HG02610 (cell line): ENCODE measurements around the gene HRG.
"Not testable (repeated sequence)": the region's sequence is repeated elsewhere in the genome, so short reads cannot be mapped to it uniquely, and the experiment has no call there.

ENCODE experiments used
- ATAC-seq: cut with Tn5 transposase; IDR thresholded peaks from one replicate; pipeline ENCODE4 v1.9.1; 2021; ENCODE audit warnings: mild to moderate bottlenecking, moderate library complexity; ENCODE audit not compliant: unreplicated experiment

The HRG gene, protein sequence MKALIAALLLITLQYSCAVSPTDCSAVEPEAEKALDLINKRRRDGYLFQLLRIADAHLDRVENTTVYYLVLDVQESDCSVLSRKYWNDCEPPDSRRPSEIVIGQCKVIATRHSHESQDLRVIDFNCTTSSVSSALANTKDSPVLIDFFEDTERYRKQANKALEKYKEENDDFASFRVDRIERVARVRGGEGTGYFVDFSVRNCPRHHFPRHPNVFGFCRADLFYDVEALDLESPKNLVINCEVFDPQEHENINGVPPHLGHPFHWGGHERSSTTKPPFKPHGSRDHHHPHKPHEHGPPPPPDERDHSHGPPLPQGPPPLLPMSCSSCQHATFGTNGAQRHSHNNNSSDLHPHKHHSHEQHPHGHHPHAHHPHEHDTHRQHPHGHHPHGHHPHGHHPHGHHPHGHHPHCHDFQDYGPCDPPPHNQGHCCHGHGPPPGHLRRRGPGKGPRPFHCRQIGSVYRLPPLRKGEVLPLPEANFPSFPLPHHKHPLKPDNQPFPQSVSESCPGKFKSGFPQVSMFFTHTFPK

DNA sequence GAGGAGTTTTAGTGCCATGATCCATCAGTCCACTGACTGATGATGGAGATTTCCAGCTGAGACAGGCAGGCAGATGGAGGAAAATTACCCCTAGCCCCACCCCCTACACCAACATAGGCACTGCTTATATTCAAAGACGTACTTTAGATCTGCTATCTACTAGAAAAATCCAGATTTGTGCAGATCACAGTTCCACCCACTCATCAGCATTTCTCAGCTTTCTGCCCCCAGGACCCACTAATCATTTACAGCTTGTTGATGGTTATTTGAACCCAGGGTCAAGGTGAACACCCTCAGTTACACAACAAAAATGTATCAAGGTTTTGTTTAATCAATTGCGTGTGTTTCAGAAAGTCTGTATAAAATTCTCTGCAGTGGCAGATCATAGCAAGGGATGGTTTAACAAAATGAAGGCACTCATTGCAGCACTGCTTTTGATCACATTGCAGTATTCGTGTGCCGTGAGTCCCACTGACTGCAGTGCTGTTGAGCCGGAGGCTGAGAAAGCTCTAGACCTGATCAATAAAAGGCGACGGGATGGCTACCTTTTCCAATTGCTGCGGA, at the start of gene HRG:
TSS of gene HRG (plus strand) at position 390 of the 564 bp plus-strand sequence. CDS start at position 408, 18 bp downstream.
- ATAC-seq = no peak

DNA sequence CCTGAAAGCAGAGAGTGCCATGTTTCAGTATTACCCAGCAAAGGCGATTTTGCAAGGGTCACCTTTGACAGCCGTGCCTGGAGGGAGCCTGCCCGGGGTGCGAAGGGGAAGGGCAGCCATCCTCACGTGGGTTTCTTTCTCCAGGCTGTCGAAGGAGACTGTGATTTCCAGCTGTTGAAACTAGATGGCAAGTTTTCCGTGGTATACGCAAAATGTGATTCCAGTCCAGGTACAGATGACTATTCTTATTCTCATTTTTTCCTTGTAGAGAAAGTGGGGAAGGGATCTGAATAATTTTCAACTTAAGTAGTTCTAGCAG, 49.6 kb upstream of the HRG start:
- ATAC-seq = no peak

DNA sequence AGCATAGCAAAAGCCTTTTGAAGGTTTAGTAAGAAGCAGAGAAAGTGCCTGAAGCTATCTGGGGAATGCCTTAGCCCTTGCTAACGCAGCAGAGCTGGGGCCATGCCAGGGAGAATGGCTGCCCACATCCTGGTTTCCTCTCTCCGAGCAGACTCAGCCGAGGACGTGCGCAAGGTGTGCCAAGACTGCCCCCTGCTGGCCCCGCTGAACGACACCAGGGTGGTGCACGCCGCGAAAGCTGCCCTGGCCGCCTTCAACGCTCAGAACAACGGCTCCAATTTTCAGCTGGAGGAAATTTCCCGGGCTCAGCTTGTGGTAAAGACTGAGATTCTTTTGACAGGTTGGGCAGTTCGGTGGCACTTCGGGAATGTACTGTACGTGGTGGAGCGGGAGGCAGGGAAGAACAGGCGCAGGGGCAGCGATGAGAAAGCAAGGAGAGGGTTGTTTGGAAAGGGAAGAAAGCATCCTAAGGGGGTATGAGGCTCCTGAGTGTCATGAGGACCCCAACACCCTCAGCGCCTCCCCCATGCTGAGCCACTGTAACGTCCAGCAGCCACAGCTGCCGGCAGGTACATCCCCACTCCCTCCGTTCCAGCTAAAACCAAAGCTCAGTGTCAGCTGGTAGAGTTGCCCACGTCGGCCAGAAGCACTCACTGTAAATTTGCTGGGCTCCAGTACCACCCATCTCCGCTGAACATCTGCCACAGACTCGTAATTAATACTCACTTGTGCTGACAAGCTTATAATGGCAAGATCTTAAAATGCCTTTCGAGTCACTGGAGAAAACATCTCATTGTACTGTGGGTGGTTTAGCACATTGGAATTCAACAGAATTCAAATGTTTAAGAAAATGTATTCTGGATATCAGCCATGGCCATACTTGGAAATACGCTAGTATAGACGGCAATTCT, 48.5 kb upstream of the HRG start:
- ATAC-seq = peak; percentile 93

DNA sequence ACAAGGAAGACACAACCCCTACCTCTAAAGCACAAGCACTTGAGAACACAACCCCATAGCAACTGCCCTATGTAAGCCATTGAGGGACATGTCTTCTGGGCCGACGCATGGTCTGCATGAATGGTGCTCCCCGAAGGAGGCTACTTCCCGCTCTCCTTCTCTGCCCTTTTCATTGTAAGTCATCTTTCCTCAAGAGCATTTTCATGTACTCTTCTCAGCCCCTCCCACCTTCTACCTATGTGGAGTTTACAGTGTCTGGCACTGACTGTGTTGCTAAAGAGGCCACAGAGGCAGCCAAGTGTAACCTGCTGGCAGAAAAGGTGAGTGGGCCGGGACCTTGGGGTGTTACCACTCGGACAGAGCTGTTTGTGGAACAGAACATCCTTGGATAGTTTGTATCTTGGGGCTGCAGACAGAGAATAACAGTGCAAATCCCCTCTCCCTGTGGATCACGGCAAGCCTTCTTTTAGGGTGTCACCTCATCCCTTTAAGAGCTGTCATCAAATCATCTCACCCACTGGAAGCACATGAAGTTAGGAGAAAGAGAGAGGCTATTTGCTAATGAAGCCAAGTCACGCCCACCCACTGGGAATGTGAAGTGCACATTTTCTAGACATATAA, 47.4 kb upstream of the HRG start:
- no peak for ATAC-seq

GRCh38 chr3:186619787-186620212, 46.0 kb upstream of the HRG start:
- no peak for ATAC-seq

- no peak for ATAC-seq
Observed at GRCh38 chr3:186620213-186621092, 45.4 kb upstream of the HRG start.

DNA sequence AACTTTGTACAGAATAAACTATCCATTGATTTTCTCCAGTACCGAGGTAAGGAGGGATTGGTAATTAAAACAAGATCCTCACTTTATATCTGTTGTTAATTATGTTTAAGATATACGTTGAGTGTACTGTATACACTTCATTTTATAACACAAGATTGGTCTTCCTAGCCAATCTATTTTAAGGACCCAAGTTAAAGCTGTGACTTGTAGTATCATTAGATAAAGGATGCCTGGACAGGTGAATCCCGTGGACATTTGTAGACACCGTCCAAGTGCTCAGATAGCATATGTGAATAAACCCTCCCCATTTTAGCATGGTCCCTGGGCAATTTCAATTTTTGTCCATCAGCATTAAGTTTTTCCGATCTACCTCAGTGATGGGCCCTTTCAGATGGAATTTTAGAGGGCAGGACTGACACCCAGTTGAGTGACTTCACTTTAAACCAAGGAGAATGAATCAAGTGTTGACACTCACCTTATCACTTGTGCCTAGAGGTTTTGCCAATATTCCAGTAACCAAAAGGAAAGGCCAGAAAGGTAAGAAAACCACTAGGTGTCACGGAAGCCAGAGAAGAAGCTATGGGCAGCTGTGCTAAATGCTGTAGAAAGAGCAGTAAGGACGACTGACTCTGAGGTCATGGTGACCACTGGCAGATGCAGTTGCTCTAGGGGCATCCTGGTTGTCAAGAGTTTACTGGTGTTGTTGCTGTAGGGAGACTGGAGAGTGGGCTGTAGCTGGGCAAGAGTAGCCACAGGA, 43.7 kb upstream of the HRG start:
- no peak for ATAC-seq

DNA sequence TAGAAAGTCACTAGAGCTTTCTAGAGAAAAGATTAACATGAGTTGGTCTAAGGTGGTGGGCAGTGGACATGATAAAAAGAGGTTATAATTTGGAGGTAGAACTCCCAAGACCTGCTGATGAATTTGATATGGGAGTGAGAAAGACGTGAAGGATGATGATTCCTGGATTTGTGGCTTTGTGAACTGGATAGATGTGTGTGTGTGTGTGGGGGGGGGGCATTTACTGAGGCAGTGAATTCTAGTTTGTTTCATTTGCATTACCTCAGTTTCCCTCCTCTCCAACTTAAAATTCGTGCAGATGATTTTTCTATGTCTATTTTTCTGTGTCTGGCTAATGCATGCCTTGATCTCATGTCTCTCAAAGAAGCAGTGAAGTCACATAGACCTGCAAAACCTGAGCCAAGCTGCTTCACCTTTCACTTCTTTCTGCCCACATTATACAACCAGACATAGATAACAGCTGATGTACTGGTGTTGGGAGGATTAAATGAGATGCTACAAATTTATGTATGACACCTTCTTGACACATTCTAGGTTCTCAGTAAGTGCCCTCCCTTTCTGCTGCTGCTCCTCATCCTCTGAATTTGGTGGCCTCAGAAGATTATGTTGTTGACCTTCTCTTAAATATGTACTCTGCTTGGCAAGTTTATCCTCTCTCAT, 43.0 kb upstream of the HRG start:
- ATAC-seq = no peak

GRCh38 chr3:186624598-186624997, 41.2 kb upstream of the HRG start:
- no peak for ATAC-seq

DNA sequence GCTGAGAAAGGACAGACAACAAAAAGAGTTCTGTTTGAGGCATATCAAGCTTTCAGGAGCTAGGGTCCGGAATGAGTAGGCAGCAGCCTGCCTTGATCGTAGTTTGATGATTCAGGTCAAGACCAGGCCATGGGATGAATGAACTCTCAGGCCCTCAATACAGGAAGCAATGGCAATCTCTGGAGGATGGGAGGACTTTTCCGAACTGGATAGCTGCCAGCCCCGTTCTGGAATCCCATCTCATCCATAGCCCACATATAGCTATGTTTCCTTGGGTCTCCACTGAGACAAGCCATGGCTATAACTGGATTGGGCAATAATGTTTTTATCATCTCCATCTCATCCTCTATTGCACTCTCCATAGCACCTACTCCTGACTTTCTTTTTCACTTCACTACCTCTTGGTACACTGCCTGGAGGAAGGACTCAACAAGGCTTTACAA, 40.2 kb upstream of the HRG start:
- ATAC-seq = no peak

DNA sequence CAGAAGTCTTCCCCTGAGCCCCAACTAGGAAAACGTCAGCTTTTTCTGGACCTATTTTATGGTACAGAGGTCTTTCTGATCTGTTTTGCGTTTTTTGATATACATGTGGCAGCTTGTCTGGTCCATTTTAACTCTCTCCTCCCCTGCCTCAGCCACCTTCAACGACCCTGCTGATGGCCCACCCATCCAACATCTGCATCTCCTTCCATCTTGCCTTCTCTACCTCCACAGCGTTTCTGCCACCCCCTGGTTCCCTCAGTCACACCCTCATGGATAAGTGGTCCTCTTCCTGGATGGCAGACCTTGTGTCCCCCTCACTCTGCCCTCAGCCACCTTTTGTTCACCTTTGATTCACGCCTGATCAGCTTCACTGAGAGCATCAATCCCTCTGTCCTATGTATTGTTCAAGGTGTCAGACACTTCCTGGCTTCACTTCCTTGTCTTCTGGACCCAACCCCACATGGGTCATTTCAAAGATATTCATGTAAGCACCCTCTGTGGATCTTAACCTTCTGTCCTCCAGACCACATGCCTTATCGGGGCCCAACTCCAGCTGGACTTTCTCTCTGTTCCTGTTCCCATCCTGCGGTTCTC, 39.5 kb upstream of the HRG start:
- no peak for ATAC-seq

GRCh38 chr3:186627852-186628414, 37.9 kb upstream of the HRG start:
- no peak for ATAC-seq

GRCh38 chr3:186628756-186629155, 37.1 kb upstream of the HRG start:
- no peak for ATAC-seq

GRCh38 chr3:186630950-186631641, 34.7 kb upstream of the HRG start:
- ATAC-seq = no peak

GRCh38 chr3:186633481-186633880, 32.3 kb upstream of the HRG start:
- no peak for ATAC-seq

- not testable (repeated sequence) for ATAC-seq
Observed at GRCh38 chr3:186634207-186634606, 31.6 kb upstream of the HRG start.

DNA sequence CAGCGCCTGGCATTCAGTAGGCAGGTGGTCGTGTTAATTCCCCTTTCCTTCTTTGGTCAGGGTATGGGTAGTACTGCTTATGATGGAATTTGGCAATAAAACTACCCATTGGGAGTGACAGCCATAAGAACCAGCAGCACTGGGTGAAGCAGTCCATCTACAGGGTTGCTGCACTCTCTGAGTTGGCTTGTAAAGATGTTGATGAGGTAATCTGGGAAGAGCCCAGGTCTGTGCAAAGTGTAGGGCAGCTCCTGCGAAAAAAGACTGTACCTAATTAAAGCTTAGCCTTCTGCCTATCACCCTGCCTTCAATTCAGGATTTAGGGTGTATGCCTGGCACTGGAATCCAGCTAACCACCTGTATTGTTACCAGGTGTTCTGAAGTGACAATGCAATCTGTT, 30.3 kb upstream of the HRG start:
- ATAC-seq = no peak
